A549 (cell line): ENCODE results near the gene WNT7A. TPM values are rescaled to one million over a fixed set of nuclear protein-coding genes. Genes with fewer than 3 reads are reported as not detected.

Source experiments
- ATAC-seq, 2 experiments: fragments of 200-7000 bp in 1 of 2; fragments of >200 bp in 1 of 2; cut with Nextera tagmentation in 1 of 2; cut with Tn5 transposase in 1 of 2; 3 replicates each; pipeline versions ENCODE4 v1.8.0 to v1.9.1; 2018 to 2020; ENCODE audit warnings: mild to moderate bottlenecking in 1 of 2, moderate library complexity in 1 of 2
- CTCF ChIA-PET: fragments of 300-600 bp; sonication (Branson Sonifier 250); formaldehyde crosslinking; extraction: SDS; loops from one replicate; lab custom pipeline; 2021; ENCODE audit warnings: antibody characterized with exemption, inconsistent platforms; lab: Yijun Ruan, JAX
- POLR2A ChIA-PET: fragments of 350-600 bp; formaldehyde crosslinking; extraction: SDS; loops from one replicate; lab custom pipeline; 2021; ENCODE audit warnings: antibody characterized with exemption, inconsistent platforms; lab: Yijun Ruan, JAX
- DNase-seq, 2 experiments: peaks; one replicate each; pipeline versions ENCODE4 v3.0.0 to v3.0.0-alpha.2; 2011 to 2016; ENCODE audit warnings: low read depth in 1 of 2, low spot score in 1 of 2
- FAIRE-seq: peaks from 2 replicates; lab custom pipeline; 2011; peaks lifted over from hg19 to GRCh38; lab: Jason Lieb, UNC
- H3K27ac ChIP-seq, 2 experiments: fragments of >200 bp; sonication (Bioruptor Twin); formaldehyde crosslinking; 3 replicates each; pipeline ENCODE4 v1.5.1; 2016 to 2017
- H3K4me1 ChIP-seq: fragments of >200 bp; sonication (Bioruptor Twin); formaldehyde crosslinking; 3 replicates; pipeline ENCODE4 v1.6.1; 2016
- H3K4me2 ChIP-seq: fragments of >200 bp; sonication (Bioruptor Twin); formaldehyde crosslinking; 3 replicates; pipeline ENCODE4 v1.6.1; 2016
- H3K4me3 ChIP-seq: fragments of >200 bp; sonication (Bioruptor Twin); formaldehyde crosslinking; 3 replicates; pipeline ENCODE4 v1.5.1; 2016
- H3K9me3 ChIP-seq: fragments of >200 bp; sonication (Bioruptor Twin); formaldehyde crosslinking; 3 replicates; pipeline ENCODE4 v1.6.1; 2016
- BCL3 ChIP-seq: fragments of >200 bp; sonication (Bioruptor Twin); formaldehyde crosslinking; IDR thresholded peaks from 3 replicates; pipeline ENCODE4 v1.6.1; 2016
- CHD2 ChIP-seq: fragments of 150-350 bp; IDR thresholded peaks from 2 replicates; pipeline ENCODE4 v1.6.1; 2014; ENCODE audit warnings: low read length; ENCODE audit not compliant: partially characterized antibody
- CTCF ChIP-seq: fragments of >200 bp; sonication (Bioruptor Twin); formaldehyde crosslinking; IDR thresholded peaks from 3 replicates; pipeline ENCODE4 v1.5.1; 2016
- EHF ChIP-seq: fragments of 250-450 bp; sonication (Bioruptor Pico); IDR thresholded peaks from 2 replicates; pipeline ENCODE4 v1.5.0; 2020; ENCODE audit warnings: mild to moderate bottlenecking
- ELK1 ChIP-seq: fragments of 150-350 bp; IDR thresholded peaks from 2 replicates; pipeline ENCODE4 v1.6.1; 2014; ENCODE audit warnings: low read depth, mild to moderate bottlenecking, low read length
- FOSB ChIP-seq: fragments of 250-450 bp; sonication (Bioruptor Pico); IDR thresholded peaks from 2 replicates; pipeline ENCODE4 v1.5.0; 2020; ENCODE audit warnings: mild to moderate bottlenecking, moderate library complexity
- HEYL ChIP-seq: fragments of 250-450 bp; sonication (Bioruptor Pico); IDR thresholded peaks from 2 replicates; pipeline ENCODE4 v1.8.0; 2021; ENCODE audit warnings: mild to moderate bottlenecking, moderate library complexity
- HMGXB4 ChIP-seq: fragments of 250-450 bp; sonication (Bioruptor Pico); IDR thresholded peaks from 2 replicates; pipeline ENCODE4 v1.5.0; 2021; ENCODE audit warnings: mild to moderate bottlenecking, moderate library complexity, borderline replicate concordance
- HOXA7 ChIP-seq: fragments of 250-450 bp; sonication (Bioruptor Pico); IDR thresholded peaks from 2 replicates; pipeline ENCODE4 v1.5.0; 2020; ENCODE audit warnings: mild to moderate bottlenecking, moderate library complexity
- HOXB13 ChIP-seq: fragments of 250-450 bp; sonication (Bioruptor Pico); IDR thresholded peaks from 2 replicates; pipeline ENCODE4 v1.5.0; 2020; ENCODE audit warnings: low read depth, mild to moderate bottlenecking, moderate library complexity
- JUN ChIP-seq, 2 experiments: fragments of >200 bp; sonication (Bioruptor Twin); formaldehyde crosslinking; IDR thresholded peaks; 2 replicates in 1 of 2; 3 replicates in 1 of 2; pipeline ENCODE4 v1.6.1; 2016 to 2017
- JUNB ChIP-seq: fragments of >200 bp; sonication (Bioruptor Twin); formaldehyde crosslinking; IDR thresholded peaks from 2 replicates; pipeline ENCODE4 v1.6.1; 2016
- MAZ ChIP-seq: fragments of 150-350 bp; IDR thresholded peaks from 2 replicates; pipeline ENCODE4 v1.6.1; 2014; ENCODE audit warnings: antibody characterized with exemption, low read depth, low read length, borderline replicate concordance
- NPAS2 ChIP-seq: fragments of 250-450 bp; sonication (Bioruptor Pico); IDR thresholded peaks from 2 replicates; pipeline ENCODE4 v1.8.0; 2022; ENCODE audit warnings: mild to moderate bottlenecking, moderate library complexity, borderline replicate concordance
- NR3C1 ChIP-seq: fragments of >200 bp; sonication (Bioruptor Twin); formaldehyde crosslinking; IDR thresholded peaks from 3 replicates; pipeline ENCODE4 v1.6.1; 2017
- PHF8 ChIP-seq: fragments of 200-600 bp; sonication (generic); IDR thresholded peaks from 2 replicates; pipeline ENCODE4 v1.6.1; 2016; ENCODE audit warnings: low read depth, mild to moderate bottlenecking, antibody characterized with exemption, moderate library complexity, borderline replicate concordance
- POLR2A ChIP-seq: IDR thresholded peaks from 2 replicates; pipeline ENCODE4 v1.6.1; 2012; ENCODE audit warnings: mild to moderate bottlenecking, low read length
- TFCP2L1 ChIP-seq: fragments of 250-450 bp; sonication (Bioruptor Pico); IDR thresholded peaks from 2 replicates; pipeline ENCODE4 v1.5.0; 2021; ENCODE audit warnings: mild to moderate bottlenecking
- WGBS: methylation state at CpG from one replicate; pipeline ENCODE4 v1.1.6; 2017; ENCODE audit errors: missing lambda C conversion rate; 5-methylcytosine and 5-hydroxymethylcytosine counted together
- polyA plus RNA-seq, 4 experiments: library from polyadenylated mRNA; depleted of rRNA in 3 of 4; stranded (reverse); fragments of >200 nt; fragmentation: RNase III in 1 of 4; extraction: RNeasy Plus Mini Kit Qiagen cat#74134 plus additional on column Dnase treatment in 1 of 4; gene quantifications; 2 replicates in 3 of 4; 3 replicates in 1 of 4; pipeline ENCODE4 v1.2.3, GENCODE V29; 2011 to 2017

Gene WNT7A
- polyA plus RNA-seq, 2 of the 4 experiments (the other 2 are of a cell fraction) = 0.03 TPM

DNA sequence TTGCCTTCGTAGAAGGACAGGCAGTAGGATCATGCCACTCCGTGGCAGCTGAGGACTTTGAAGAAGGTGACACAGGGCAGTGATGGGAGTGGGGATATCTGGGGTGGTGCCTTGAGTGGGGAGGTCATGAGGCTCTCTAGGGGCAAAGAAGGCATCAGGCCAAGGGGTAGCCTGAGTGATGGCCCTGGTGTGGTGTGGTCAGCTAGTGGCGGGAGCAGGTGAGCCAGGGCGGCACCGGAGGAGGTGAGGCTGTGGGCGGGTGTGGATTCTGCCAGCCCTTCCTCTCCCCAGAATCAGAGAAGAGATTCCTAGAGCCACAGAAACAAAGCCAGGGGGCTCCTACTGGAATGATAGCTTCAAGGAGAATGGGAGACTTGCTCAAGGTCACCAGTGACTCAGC is 18.4 kb downstream of the WNT7A start:
- no peak overlapping the region for H3K27ac ChIP-seq
- H3K9me3 ChIP-seq = no peaks in the 10 kb centered on the region
- ChIA-PET POLR2A (no interaction called here), CTCF (interaction anchor here (1.2 to 1.4 kb wide), 3 partner anchors 19 to 203 kb away, joined by 3 to 6 read pairs (median 3); no protein-coding TSS in a partner anchor)
- WGBS = 59% methylated on average over 6 of the region's 6 CpGs
- FAIRE-seq (no peak), ATAC-seq (no peak), DNase-seq (no peak)
- TF ChIP-seq TFCP2L1 (no peak), HMGXB4 (CRISPR knock-in tag) (no peak), HEYL (CRISPR knock-in tag) (no peak), HOXB13 (CRISPR knock-in tag) (no peak), ELK1 (no peak)
- H3K4me3 ChIP-seq = no peak overlapping the region
- no peaks in the 10 kb centered on the region for H3K4me1 ChIP-seq
- no peak overlapping the region for H3K4me2 ChIP-seq

DNA sequence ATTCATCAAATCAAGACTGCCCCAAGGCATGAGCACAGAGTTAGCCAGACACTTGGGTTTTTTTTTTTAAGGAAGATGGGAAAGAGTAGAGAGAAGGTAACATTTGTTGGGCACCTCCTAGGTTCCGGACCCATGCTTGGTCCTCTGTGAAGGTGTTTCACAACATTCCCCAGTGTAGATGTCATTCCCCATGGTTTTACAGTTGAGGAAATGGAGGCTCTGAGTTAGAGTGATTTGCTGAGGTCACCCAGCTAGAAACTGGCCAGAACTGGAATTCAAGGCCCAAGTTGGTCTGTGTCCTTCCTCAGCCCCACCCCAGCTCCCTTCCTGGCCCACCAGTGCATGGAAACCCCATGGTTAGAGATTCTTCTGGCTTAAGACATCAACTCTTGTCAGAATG is 19.9 kb downstream of the WNT7A start:
- Histone ChIP-seq H3K4me1 (no peaks in the 10 kb centered on the region), H3K9me3 (no peaks in the 10 kb centered on the region), H3K4me2 (no peak overlapping the region), H3K4me3 (no peak overlapping the region), H3K27ac (no peak overlapping the region)
- CTCF ChIA-PET = no interaction called here
- no peak for TF ChIP-seq JUNB
- no peak for TF ChIP-seq CHD2
- TF ChIP-seq HMGXB4 (CRISPR knock-in tag) = no peak
- TF ChIP-seq FOSB (CRISPR knock-in tag) = no peak
- no peak for TF ChIP-seq JUN (IDR thresholded peaks at IDR 0.05)
- TF ChIP-seq EHF (CRISPR knock-in tag) = no peak
- no peak for TF ChIP-seq BCL3
- TF ChIP-seq HOXA7 (CRISPR knock-in tag) = no peak
- no peak for TF ChIP-seq CTCF
- no peak for TF ChIP-seq NR3C1
- no peak for TF ChIP-seq PHF8
- no peak for TF ChIP-seq NPAS2
- TF ChIP-seq ELK1 = no peak
- TF ChIP-seq POLR2A = no peak
- no peak for TF ChIP-seq MAZ
- POLR2A ChIA-PET = no interaction called here
- DNase-seq (no peak), FAIRE-seq (no peak), ATAC-seq (no peak)
- 88% methylated on average over 1 of the region's 1 CpG for WGBS
